ENCODE measurements around the gene MAP3K3.

MAP3K3 gene

GRCh38 chr17:63740464-63741142 lies 118.4 kb downstream of the MAP3K3 start:
- H3K36me3 Mint-ChIP-seq = peaks cover 9% of the 10 kb centered on the region
- no peak for DNase-seq
- H3K27me3 Mint-ChIP-seq = no peaks in the 10 kb centered on the region
- H3K4me1 Mint-ChIP-seq = peaks cover 34% of the 10 kb centered on the region
- H3K27ac Mint-ChIP-seq = peak overlapping the region; percentile 93
- H3K9me3 Mint-ChIP-seq = no peaks in the 10 kb centered on the region
- H3K4me3 Mint-ChIP-seq = peak overlapping the region; percentile 91
- CTCF ChIA-PET = no interaction called here

DNA sequence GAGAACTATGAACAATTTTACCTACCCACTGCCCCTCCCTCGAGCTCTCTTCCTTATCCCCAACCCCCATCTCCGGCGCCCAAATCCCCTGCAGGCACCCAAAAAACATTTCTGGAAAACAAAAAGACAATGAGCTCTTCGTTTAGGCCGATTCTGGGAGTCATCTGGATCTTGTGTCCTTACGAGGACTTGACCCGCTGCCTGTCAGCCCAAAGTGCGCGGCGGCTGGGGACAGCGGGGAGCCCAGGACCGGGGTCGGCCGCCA lies 118.9 kb downstream of the MAP3K3 start:
- Mint-ChIP-seq H3K4me3 (peak overlapping the region; percentile 91), H3K27me3 (no peaks in the 10 kb centered on the region), H3K27ac (peak overlapping the region; percentile 93), H3K4me1 (peaks cover 34% of the 10 kb centered on the region), H3K36me3 (peaks cover 14% of the 10 kb centered on the region), H3K9me3 (no peaks in the 10 kb centered on the region)
- CTCF ChIA-PET = no interaction called here
- DNase-seq = no peak

- H3K27me3 Mint-ChIP-seq = no peaks in the 10 kb centered on the region
Observed at GRCh38 chr17:63741408-63742173, 119.4 kb downstream of the MAP3K3 start, which contains the start of gene STRADA. Gene STRADA, minus strand, starts transcription at chr17:63741799. Its CDS starts 13,430 bp downstream, at chr17:63728369.

More at GRCh38 chr17:63741408-63742173, 119.4 kb downstream of the MAP3K3 start, which contains the start of gene STRADA:
- Mint-ChIP-seq H3K36me3 (peaks cover 16% of the 10 kb centered on the region), H3K4me1 (peaks cover 34% of the 10 kb centered on the region), H3K27ac (peak within 1 kb of the TSS; percentile 93), H3K4me3 (peak within 1 kb of the TSS; percentile 91), H3K9me3 (no peaks in the 10 kb centered on the region)
- peak; percentile 100 for DNase-seq
- CTCF ChIA-PET = interaction anchor here (0.8 to 1.4 kb wide), 2 partner anchors 25 to 92 kb away, joined by 3 to 8 read pairs; no protein-coding TSS in a partner anchor
